Activated CD8-positive, alpha-beta memory T cell treated with anti-CD3 and anti-CD28 coated beads, Interleukin-2, amount 10 ng/mL, durations not matched to agents 7 days and 5 days (primary cell): ENCODE results near the gene PAOX. TPM values are rescaled to one million over a fixed set of nuclear protein-coding genes. Genes with fewer than 3 reads are reported as not detected.
"Not testable (repeated sequence)": the region's sequence is repeated elsewhere in the genome, so short reads cannot be mapped to it uniquely, and the experiment has no call there.

Experiments
- ATAC-seq: fragments of 150-1000 bp; cut with Tn5 transposase; one replicate; pipeline ENCODE4 v1.10.0; 2021; ENCODE audit warnings: moderate library complexity
- CTCF ChIA-PET: fragments of 350-600 bp; sonication (Branson Sonifier 250); formaldehyde crosslinking; loops from one replicate; lab custom pipeline; 2021; ENCODE audit warnings: antibody characterized with exemption; lab: Charles Lee
- DNase-seq: peaks from one replicate; pipeline ENCODE4 v3.0.0-alpha.2; 2020
- H3K27ac Mint-ChIP-seq: one replicate; pipeline ENCODE4 v1.8.0; 2021; ENCODE audit warnings: mild to moderate bottlenecking, mixed read lengths
- H3K27me3 Mint-ChIP-seq: one replicate; pipeline ENCODE4 v1.8.0; 2021; ENCODE audit warnings: mixed read lengths
- H3K36me3 Mint-ChIP-seq: one replicate; pipeline ENCODE4 v1.8.0; 2021; ENCODE audit warnings: mild to moderate bottlenecking, mixed read lengths
- H3K4me1 Mint-ChIP-seq: one replicate; pipeline ENCODE4 v1.8.0; 2021; ENCODE audit warnings: mixed read lengths
- H3K4me3 Mint-ChIP-seq: one replicate; pipeline ENCODE4 v1.8.0; 2021; ENCODE audit warnings: mild to moderate bottlenecking, moderate library complexity, mixed read lengths
- H3K9me3 Mint-ChIP-seq: one replicate; pipeline ENCODE4 v1.8.0; 2022; ENCODE audit warnings: low read depth, mixed read lengths
- total RNA-seq, 2 experiments: library from RNA; stranded (reverse); gene quantifications; one replicate each; pipeline ENCODE4 v1.2.3, GENCODE V29; 2021

Gene PAOX
- total RNA-seq, 2 experiments from 2014 or later, result 5.6 to 6.0 TPM

DNA sequence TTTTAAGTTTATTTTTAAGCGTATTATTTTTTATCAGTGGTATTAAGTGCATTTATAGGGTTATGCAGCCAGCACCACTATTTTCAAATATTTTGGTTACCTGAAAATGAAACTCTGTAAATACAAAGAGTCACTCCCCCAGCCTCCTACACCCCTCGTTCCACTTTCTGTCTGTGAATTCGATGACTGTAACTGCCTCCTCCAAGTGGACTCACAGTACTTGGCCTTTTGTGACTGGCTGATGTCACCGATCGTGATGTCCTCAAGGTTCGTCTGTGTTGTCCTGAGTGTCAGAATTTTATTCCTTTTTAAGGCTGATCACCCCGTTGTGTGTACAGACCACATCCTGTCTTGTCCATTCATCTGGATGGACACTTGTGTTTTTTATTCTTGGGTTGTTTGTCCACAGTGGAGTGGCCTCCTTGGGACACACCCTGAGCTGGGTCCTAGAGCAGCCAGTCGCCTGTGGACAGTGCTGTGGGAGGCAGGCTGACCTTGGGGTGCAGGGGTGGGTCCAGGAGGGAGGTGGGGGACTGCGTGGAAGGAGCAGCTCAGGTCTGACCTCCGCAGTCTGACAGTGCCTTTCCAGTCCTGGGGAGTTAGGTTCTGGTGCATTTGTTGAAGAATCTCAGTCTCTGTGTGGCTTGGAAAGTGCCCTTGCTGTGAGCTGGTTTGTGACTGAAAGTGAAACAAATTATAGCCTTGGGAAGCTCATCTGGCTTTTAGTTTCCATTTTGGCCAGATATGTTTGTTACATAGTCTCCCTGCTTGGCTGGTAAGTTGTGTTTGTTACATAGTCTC lies 21.8 kb downstream of the PAOX start:
- no peaks in the 10 kb centered on the region for H3K9me3 Mint-ChIP-seq
- peak overlapping the region; percentile 86 for H3K27ac Mint-ChIP-seq
- ATAC-seq, result peak; percentile 89
- H3K36me3 Mint-ChIP-seq, result peaks cover 59% of the 10 kb centered on the region
- no peak for DNase-seq
- H3K4me1 Mint-ChIP-seq, result peaks cover 45% of the 10 kb centered on the region
- CTCF ChIA-PET, result interaction anchor here (0.6 to 2.2 kb wide), 4 partner anchors 10 to 123 kb away, joined by 3 to 12 read pairs (median 4); no protein-coding TSS in a partner anchor
- H3K27me3 Mint-ChIP-seq, result no peaks in the 10 kb centered on the region
- peak overlapping the region; percentile 52 for H3K4me3 Mint-ChIP-seq

DNA sequence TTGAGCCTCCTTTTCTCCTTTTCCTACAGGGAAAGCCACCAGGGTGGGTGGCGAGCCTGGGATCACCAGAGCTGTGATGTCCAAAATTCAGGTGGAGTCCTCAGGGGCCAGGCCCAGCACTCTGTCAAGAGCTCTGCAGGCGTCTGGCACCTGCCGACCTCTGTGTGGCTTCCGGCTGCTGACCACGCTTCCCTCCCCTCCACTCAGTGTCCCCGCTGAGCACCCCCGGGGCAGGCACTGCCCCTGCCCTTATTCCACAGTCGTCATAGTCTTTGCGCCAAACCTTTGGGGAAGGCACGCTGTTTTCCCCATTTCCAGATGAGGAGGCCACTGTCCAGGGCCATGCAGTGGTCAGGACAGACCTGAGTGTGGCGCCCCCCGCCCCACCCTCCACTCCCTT lies 22.4 kb downstream of the PAOX start:
- no peak for DNase-seq
- ATAC-seq, result no peak
- peaks cover 64% of the 10 kb centered on the region for H3K36me3 Mint-ChIP-seq
- H3K27me3 Mint-ChIP-seq, result no peaks in the 10 kb centered on the region
- H3K27ac Mint-ChIP-seq, result peak overlapping the region; percentile 86
- H3K4me3 Mint-ChIP-seq, result peak overlapping the region; percentile 52
- H3K9me3 Mint-ChIP-seq, result no peaks in the 10 kb centered on the region
- CTCF ChIA-PET, result interaction anchor here (0.8 to 2.2 kb wide), 3 partner anchors 9 to 72 kb away, joined by 3 to 12 read pairs (median 4); no protein-coding TSS in a partner anchor
- H3K4me1 Mint-ChIP-seq, result peaks cover 46% of the 10 kb centered on the region

DNA sequence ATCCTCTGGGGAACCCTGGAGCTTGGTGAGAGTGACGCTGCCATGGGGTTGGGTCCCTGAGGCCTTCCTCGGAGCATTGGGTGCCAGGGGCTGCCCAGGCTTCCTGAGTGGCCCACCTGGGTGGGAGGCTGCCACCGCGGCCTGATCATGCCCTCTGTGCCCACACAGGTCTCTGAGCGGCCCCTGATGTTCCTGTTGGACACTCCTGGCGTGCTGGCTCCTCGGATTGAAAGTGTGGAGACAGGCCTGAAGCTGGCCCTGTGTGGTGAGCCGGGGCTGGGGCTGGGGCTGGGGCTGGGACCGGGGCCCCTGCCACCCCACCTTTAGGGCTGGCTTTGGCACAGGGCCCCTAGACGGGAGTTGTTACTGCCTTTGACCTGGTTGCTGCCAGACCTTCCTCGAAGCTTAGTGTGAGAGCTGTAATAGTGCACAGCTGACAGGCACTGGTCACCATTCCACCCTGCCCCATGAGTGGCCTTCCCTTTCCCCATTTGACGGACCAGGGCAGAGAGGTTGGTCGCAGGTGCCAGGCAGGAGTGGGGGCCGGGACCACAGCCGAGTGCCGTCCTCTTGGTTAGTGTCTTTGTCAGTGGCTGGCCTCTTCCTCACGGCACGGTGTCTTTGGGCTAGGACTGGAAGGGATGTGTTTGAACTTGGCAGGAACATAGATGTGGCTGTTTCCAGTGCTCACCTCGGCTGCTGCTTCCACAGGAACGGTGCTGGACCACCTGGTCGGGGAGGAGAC lies 23.1 kb downstream of the PAOX start:
- H3K36me3 Mint-ChIP-seq, result peaks cover 62% of the 10 kb centered on the region
- H3K4me3 Mint-ChIP-seq, result no peak overlapping the region

DNA sequence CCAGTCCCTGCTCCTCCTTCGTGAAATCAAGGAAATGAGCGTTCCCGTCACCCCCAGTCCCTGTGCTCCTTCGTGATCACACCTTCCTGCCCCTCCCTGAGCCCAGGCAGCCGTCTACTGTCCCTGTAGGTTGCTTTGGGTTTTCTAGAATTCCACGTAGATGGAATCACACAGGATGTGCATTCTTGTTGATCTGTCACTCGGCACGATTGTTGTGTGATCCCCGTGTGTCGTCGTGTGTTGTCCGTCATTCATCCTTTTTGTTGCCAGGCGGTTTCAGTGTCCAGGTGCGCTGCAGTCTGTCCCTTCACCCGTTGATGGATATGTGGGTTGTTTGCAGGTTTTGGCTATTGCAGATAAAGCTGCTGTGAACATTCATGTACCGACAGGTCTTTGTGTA lies 24.3 kb downstream of the PAOX start:
- no peaks in the 10 kb centered on the region for H3K27me3 Mint-ChIP-seq
- H3K9me3 Mint-ChIP-seq, result peaks cover under 1% of the 10 kb centered on the region
- H3K27ac Mint-ChIP-seq, result no peak overlapping the region
- DNase-seq, result no peak
- CTCF ChIA-PET, result no interaction called here
- peaks cover 65% of the 10 kb centered on the region for H3K36me3 Mint-ChIP-seq
- H3K4me1 Mint-ChIP-seq, result peaks cover 47% of the 10 kb centered on the region
- no peak for ATAC-seq
- no peak overlapping the region for H3K4me3 Mint-ChIP-seq

More for the DNA sequence above, 23.1 kb downstream of the PAOX start:
- no peaks in the 10 kb centered on the region for H3K9me3 Mint-ChIP-seq
- ATAC-seq (no peak), DNase-seq (no peak)
- H3K27me3 Mint-ChIP-seq, result no peaks in the 10 kb centered on the region
- H3K4me1 Mint-ChIP-seq, result peaks cover 48% of the 10 kb centered on the region
- peak overlapping the region; percentile 86 for H3K27ac Mint-ChIP-seq
- CTCF ChIA-PET, result interaction anchor here (2.2 kb wide), 1 partner anchor 73 kb away, joined by 12 read pairs; no protein-coding TSS in a partner anchor

DNA sequence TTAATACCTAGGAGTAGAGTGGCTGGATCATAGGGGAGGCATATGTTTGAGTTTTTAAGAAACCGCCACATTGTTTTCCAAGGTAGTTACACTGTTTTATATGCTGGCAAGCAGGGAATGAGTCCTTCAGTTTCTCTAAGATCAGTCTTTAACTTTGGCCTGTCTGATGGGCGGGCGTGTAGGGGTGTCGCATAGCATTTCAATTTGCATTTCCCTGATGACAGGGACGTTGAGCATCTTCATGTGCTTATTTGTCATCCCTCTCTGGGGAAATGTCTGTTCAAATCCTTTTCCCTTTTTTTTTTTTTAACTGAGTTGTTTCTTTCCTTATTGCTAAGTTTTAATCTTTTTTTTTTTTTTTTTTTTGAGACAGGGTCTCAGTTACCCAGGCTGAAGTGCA lies 24.7 kb downstream of the PAOX start:
- no peak overlapping the region for H3K4me3 Mint-ChIP-seq
- H3K4me1 Mint-ChIP-seq, result peaks cover 48% of the 10 kb centered on the region
- H3K27ac Mint-ChIP-seq, result no peak overlapping the region
- CTCF ChIA-PET, result no interaction called here
- no peak for ATAC-seq
- no peak for DNase-seq
- no peaks in the 10 kb centered on the region for H3K27me3 Mint-ChIP-seq
- H3K9me3 Mint-ChIP-seq, result peaks cover 5% of the 10 kb centered on the region
- peaks cover 66% of the 10 kb centered on the region for H3K36me3 Mint-ChIP-seq

DNA sequence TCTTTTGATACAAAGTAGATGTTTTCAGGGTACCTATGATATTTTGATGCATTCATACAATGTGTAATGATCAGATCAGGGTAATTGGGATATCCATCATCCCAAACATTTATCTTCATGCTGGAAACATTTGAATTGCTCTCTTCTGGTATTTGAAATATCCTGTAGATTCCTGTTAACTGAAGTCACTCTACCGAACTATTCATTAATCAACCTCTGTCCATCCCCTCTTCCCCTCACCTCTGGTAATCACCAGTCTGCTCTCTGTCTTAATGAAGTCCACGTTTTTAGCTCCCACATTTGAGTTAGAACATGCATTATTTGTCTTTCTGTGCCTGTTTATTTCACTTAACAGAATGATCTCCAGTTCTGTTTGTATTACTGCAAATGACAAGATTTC lies 26.2 kb downstream of the PAOX start:
- peaks cover 40% of the 10 kb centered on the region for H3K4me1 Mint-ChIP-seq
- H3K9me3 Mint-ChIP-seq, result peaks cover 16% of the 10 kb centered on the region

DNA sequence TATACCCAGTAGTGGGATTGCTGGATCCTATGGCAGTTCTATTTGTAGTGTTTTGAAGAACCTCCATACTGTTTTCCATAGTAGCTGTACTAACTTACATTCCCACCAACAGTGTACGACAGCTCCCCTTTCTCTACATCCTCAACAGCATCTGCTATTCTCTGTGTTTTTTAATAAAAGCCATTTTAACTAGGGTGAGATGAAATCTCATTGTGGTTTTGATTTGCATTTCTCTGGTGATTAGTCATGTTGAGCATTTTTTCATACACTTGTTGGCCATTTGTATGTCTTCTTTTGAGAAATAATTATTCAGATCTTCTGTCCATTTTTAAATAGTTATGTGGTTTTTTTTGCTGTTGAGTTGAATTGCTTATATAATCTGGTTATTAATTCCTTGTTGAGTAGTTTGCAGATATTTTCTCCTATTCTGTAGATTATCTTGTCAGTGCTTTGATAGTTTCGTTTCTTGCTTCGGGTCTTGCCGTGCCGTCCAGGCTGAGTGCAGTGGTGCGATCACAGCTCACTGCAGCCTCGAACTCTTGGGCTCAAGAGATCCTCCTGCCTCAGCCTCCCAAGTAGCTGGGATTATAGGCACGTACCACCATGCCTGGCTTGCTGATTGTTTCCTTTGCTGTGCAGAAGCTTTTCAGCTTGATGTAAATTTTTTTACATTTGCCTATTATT lies 26.9 kb downstream of the PAOX start:
- Mint-ChIP-seq H3K27ac (peak overlapping the region; percentile 18), H3K36me3 (peaks cover 75% of the 10 kb centered on the region), H3K4me1 (peaks cover 34% of the 10 kb centered on the region), H3K27me3 (no peaks in the 10 kb centered on the region), H3K4me3 (peak overlapping the region; percentile 11), H3K9me3 (peaks cover 22% of the 10 kb centered on the region)
- ATAC-seq (no peak), DNase-seq (no peak)
- CTCF ChIA-PET, result interaction anchor here (1.8 to 2.7 kb wide), 3 partner anchors 32 to 76 kb away, joined by 4 to 7 read pairs (median 6); no protein-coding TSS in a partner anchor

More for the DNA sequence above, 26.2 kb downstream of the PAOX start:
- no peak overlapping the region for H3K27ac Mint-ChIP-seq
- no peaks in the 10 kb centered on the region for H3K27me3 Mint-ChIP-seq
- ATAC-seq, result no peak
- no peak for DNase-seq
- CTCF ChIA-PET, result interaction anchor here (1.8 to 2.7 kb wide), 3 partner anchors 33 to 76 kb away, joined by 4 to 7 read pairs (median 6); no protein-coding TSS in a partner anchor
- H3K4me3 Mint-ChIP-seq, result no peak overlapping the region
- H3K36me3 Mint-ChIP-seq, result peaks cover 72% of the 10 kb centered on the region

DNA sequence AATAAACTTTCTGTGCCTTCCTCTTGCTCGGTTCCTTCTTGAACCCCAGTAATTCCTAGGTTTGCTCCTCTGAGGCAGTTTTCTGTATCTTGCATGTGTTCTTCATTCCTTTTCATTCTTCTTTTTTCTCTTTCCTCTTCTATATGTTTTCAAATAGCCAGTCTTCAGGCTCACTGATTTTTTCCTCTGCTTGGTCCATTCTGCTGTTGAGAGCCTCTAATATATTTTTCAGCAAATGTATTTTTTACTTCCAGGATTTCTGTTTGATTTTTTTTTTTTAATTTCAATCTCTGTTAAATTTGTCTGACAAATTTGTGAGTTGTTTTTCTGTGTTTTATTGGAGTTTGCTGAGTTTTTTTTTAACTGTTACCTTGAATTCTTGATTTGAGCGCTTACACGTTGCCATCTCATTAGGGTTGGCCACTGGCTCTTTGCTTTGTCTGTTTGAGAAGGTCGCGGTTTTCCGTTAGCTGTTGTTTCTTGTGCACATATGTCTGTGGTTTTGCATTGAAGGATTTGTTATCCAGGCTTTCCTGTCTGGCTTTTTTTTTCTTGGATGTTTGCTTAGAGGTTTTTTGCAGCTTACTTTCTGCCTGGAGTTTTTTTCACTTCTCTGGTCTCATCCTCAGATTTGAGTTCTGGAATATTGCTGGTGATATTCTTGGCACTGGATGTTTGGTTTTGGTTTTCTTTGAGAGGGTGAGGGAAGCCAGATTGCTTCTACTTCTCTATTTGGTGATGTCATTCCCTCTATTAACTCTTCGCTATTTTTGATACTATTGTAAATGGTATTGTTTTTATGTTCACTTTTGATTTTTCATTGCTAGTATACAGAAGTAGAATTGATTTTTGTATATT lies 32.7 kb downstream of the PAOX start:
- Mint-ChIP-seq H3K36me3 (peaks cover 86% of the 10 kb centered on the region), H3K4me1 (peaks cover 12% of the 10 kb centered on the region), H3K9me3 (peaks cover 47% of the 10 kb centered on the region), H3K4me3 (no peak overlapping the region), H3K27ac (no peak overlapping the region), H3K27me3 (no peaks in the 10 kb centered on the region)
- CTCF ChIA-PET, result interaction anchor here (1.0 to 1.3 kb wide), 3 partner anchors 11 to 84 kb away, joined by 3 to 4 read pairs (median 3); no protein-coding TSS in a partner anchor
- no peak for DNase-seq
- ATAC-seq, result no peak

DNA sequence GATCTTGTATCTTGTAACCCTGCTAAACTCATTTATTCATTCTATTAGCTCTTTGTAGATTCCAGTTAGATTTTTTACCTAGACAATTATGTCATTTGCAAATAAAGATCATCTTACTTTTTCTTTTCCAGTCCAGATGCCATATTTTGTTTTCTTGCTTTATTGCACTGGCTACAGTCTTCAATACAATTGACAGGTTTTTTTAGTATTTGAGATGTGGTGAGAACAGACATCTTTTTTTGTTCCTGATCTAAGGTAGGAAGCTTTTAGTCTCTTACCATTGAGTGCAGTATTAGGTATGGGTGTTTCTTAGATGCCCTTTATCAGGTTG lies 33.3 kb downstream of the PAOX start:
- H3K4me3 Mint-ChIP-seq, result no peak overlapping the region
- CTCF ChIA-PET, result interaction anchor here (1.1 to 1.3 kb wide), 2 partner anchors 26 to 84 kb away, joined by 3 to 4 read pairs; no protein-coding TSS in a partner anchor
- H3K27me3 Mint-ChIP-seq, result no peaks in the 10 kb centered on the region
- H3K4me1 Mint-ChIP-seq, result peaks cover 8% of the 10 kb centered on the region
- no peak for DNase-seq
- ATAC-seq, result no peak
- H3K36me3 Mint-ChIP-seq, result peaks cover 80% of the 10 kb centered on the region
- peaks cover 47% of the 10 kb centered on the region for H3K9me3 Mint-ChIP-seq
- no peak overlapping the region for H3K27ac Mint-ChIP-seq

DNA sequence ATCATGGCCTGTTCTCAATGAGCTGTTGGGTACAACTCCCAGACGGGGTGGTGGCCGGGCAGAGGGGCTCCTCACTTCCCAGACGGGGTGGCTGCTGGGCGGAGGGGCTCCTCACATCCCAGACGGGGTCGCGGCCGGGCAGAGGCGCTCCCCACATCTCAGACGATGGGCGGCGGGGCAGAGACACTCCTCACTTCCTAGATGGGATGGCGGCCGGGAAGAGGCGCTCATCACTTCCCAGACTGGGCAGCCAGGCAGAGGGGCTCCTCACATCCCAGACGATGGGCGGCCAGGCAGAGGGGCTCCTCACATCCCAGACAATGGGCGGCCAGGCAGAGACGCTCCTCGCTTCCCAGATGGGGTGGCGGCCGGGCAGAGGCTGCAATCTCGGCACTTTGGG lies 35.3 kb downstream of the PAOX start:
- H3K27me3 Mint-ChIP-seq, ATAC-seq, H3K4me3 Mint-ChIP-seq, H3K27ac Mint-ChIP-seq, H3K4me1 Mint-ChIP-seq, CTCF ChIA-PET, DNase-seq: not testable (repeated sequence)
- Mint-ChIP-seq H3K9me3 (peaks cover 36% of the 10 kb centered on the region), H3K36me3 (peaks cover 62% of the 10 kb centered on the region)

DNA sequence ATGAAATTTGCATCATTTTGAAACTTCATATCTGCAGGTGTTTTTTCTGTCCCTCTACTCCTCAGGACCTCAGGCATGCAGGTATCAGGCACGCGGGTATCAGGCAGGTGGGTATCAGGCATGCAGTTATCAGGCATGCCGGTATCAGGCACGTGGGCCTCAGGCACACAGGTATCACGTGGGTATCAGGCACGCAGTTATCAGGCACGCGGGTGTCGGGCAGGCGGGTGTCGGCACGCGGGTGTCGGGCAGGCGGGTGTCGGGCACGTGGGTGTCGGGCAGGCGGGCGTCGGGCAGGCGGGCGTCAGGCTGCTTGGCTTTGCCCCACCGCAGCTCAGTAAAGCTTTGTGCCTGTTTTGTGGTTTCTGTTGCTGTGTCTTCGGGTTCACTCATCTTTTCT lies 36.7 kb downstream of the PAOX start:
- Mint-ChIP-seq H3K9me3 (peaks cover 27% of the 10 kb centered on the region), H3K27ac (no peak overlapping the region), H3K4me3 (no peak overlapping the region), H3K4me1 (no peaks in the 10 kb centered on the region), H3K27me3 (no peaks in the 10 kb centered on the region), H3K36me3 (peaks cover 49% of the 10 kb centered on the region)
- DNase-seq, result no peak
- ATAC-seq, result no peak
- CTCF ChIA-PET, result no interaction called here

DNA sequence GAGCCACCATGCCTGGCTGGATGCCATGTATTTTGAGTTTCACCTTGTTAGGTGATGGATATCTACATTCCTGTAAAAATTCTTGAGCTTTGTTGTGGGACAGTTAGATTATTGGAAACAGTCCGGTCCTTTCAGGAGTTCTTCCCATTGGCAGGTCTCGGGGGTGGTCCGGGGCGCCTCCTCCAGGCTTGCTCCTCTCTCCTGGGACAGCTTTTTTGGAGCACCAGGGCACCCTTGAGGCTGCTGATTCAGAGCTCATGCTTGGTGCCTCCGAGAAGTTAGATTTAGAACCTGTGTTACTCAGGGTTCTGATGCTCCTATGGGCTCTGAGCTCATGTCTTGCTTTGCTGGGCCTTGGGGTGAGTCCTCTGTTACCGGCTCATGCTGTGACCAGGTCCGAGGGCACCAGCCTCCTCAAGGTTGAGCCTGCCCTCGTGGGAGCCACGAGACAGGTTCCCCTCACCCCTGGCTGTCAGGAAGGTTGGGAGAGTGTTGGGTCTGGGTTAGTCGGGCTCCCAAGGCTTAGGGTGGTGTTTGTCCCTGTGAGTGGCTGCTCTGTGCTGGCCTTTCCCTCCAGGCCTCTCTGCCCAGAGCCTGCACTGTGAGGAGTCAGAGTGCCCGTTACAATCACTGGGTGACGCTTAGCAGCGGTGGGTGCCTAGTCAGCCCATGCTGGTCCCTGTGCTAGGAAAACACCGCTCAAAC lies 39.4 kb downstream of the PAOX start:
- Mint-ChIP-seq H3K36me3 (peaks cover 22% of the 10 kb centered on the region), H3K27me3 (peaks cover 9% of the 10 kb centered on the region), H3K27ac (no peak overlapping the region), H3K4me1 (no peaks in the 10 kb centered on the region), H3K9me3 (peaks cover 6% of the 10 kb centered on the region), H3K4me3 (no peak overlapping the region)
- no peak for ATAC-seq
- CTCF ChIA-PET, result interaction anchor here (0.7 to 1.2 kb wide), 2 partner anchors 89 to 94 kb away, joined by 3 read pairs; no protein-coding TSS in a partner anchor
- DNase-seq, result no peak
